CD4-positive, alpha-beta T cell treated with Interleukin-6 at 100 ng/mL for 8 hours (primary cell): Measurements from ENCODE around the gene SMCO3.
A peak's percentile ranks its signal among the peaks of the same experiment; 100 is the strongest.

Source experiments
- DNase-seq: peaks from one replicate; pipeline ENCODE4 v3.0.0-alpha.2; 2020; ENCODE audit warnings: mixed read lengths, low spot score

SMCO3 gene

DNA sequence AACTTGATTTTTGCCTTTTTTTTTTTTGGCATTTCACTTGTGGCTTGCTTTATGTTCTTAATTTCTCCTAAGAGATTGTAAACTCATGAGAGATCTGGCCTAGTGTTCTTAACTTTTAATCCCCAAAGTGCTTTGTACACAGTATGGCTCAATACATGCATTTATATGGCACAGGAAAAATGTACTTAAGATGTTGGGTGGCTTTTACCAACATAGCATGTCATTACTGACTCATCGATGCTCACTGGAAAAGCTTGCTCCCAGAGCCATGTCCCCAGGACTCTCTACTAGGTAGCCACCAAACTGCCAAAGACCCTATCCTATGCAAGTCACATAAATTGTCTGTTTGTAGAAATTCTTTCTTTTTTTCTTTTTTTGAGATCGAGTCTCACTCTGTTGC is 13.1 kb upstream of the SMCO3 start:
- DNase-seq, result no peak

DNA sequence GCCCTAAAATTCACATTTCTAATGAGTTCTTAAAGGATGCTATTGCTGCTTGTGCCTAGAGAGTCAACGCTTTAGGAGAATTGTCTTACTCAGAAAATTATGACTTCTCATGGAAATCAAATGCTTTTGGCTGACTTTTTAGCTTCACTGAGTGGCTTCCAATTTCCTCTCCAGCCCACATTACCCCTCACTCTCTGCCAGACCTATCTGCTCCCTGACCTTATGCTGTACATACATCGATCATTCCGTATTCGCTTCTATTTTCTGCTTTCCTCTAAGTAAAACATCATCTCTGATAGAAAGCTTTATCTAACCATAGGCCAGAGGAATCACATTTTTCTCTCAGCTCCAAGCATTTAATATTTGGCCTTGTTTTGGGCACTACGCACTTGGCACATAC is 12.5 kb upstream of the SMCO3 start:
- no peak for DNase-seq

DNA sequence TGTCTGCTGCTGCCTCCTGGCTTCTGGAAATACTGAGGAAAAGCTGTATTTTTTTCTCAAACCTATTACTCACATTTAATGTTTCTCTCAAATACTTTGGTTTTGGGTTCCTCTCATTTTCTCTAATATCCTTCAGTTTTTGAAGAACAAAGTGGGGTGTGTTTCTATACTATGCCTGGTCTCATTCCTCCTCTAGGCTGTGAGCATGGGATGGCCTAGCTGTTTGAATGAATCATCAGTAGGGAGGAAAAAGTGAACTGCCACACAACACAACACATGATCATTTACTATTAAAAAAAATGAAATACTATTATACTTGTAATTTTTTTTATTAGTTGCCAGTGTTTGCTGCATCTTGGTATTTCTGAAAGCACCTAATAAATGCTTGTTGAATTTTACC is 11.3 kb upstream of the SMCO3 start:
- DNase-seq, result no peak

DNA sequence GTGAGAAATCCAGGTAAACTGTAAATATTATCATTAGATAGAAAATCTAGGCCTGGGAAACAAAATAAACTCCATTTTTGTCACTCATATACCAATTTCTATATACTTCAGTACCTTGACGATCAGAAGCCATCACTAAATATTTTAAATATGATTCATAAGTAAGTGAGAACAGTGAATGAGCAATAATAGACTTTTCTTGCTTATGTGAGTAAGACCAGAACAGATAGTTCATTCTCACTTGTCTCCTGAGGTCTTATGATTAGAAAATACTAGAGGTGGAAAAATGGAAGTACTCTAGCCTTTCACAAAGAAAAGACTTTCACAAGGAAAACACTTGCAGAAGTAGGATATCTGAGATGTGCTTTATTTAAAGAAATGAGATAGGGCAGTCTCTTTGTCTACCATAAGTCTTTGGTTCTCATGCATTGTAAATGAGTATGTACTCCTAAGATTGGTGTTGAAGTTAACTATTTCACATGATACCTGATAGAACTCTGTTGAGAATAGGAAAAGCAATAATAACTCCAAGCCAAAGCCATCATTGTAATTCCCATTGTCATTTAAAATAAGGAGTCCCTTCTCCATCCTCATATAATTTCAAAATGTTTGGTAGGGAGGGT is 10.1 kb upstream of the SMCO3 start:
- no peak for DNase-seq

DNA sequence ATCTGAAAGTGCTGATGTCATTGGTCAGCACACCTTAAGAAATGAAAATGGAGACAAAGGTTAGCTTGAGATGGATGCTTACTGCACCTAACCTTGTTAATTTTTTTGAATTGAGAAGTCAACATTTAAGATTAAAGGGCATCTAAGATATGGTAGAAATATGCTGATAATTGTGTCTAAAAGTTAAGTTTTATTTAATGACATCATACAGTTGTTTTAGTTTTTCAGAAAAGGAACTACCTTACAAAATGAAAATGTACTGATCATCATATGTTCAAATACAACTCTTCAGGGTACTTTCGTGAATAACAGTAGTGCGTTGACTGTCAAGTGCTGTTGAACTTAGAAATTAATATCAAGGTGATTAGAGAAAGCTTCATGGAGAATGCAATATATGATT is 2.5 kb downstream of the SMCO3 start:
- no peak for DNase-seq

DNA sequence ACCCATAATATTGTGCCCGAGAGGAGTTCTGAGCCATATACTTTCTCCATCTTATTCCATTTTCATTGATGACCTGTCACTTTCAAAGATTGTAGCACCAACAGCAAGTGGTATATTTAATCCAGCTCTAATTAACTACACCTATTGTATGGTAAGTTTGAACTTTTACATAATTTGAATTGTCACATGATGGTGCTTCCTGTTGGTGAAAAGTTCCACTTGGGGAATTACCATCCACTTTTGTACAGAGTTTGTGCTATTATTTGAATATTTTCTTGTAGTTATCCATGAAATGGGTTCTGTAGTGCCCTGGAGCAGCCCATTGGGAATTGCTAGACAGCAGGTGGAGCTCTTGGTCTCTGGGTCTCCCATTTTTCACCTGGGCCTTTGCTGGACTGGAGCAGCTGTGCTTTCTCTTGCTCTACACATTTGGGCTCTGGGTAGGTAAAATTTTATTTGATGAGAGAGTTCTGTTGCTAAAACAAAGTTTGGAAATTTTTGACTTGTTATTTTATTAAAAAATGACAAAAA is 3.0 kb downstream of the SMCO3 start:
- DNase-seq, result no peak

DNA sequence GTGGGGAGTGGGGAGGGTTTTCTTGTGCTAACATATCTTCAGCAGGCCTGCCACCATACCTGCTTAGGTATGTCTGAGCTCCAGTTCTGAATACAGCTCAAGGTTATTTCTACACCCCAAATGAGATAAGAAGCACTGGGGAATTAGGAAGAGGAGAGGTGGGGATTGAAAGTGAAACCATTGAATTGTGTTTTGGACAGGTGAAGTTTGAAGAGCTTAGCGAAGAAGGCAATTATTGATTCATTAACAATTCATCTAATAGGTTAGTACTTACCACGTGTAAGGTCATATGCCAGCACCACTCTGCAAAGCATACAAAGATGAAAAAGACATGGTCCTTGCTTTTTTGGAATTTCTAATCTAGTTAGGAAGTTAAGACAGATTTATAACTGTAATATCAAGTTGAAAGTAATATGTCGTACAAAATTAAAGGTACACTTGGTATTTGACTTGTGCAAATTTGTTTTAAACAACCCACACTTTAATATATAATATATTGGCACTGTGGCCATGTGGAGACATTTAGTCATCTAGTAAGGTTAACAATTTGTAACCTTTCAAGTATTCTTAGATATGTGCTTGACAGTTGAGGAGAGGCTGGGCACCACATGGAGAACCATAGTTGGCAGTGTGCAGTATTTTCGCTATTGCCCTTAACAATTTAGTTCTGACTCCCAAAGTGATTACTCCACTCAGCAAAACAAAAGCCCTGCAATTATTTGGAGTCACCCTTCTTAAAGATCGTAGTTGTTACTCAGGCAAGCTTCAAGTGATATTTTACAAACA is 3.6 kb downstream of the SMCO3 start:
- no peak for DNase-seq

DNA sequence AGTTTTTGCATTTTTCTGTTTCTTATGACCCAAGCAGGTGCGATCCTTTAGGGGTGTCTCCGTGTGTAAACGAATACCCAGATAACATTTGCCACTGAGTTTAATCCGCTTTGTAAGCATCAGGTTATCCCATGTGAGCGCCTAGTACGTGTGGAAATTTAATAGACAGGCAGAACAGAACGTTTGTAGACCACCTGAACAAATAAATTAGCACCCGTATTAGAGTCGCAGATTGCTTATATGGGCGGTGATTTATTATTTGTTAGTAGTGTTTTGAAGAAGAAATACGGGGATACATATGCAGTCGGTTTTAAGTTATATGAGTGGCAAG is 10.2 kb downstream of the SMCO3 start:
- no peak for DNase-seq

DNA sequence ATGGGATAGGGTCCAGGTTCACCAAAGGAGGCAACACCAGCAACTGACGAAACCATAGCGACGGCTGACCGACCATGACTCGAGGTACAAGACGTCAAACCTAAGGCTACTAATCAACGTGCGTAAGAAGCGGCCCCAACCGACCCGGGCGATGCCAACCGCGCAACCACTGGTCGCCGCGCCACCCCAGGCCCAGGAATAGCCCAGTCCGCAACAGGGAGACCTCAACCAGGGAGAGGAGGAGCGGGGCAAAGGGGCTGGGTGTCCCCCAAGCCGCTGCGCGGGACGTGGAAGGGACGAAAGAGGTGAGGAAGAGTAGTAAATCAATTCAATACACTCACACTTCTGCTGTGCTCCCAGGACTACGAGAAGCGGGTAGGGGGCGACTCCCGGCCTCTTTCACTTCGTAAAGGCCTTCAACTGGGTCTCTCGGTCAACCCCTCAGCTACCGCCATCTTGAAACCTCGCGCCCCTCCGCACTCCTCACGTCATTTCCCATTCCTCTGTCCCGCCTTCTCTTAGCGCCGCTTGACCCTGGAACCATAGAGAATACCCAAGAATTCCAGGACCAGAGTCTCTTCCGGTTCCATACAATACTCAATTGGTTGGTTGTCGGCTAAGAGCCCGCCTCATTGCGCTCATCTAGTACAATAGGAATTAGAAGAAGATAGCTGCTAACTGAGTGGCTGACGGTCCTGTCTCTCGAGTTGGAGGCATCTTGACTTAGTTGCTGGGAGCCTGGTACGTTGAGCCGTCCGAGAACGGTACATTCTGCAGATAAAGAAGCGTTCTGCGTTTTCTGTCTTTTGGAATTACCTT is 10.8 kb downstream of the SMCO3 start, which contains the start of the genes C12orf60 and WBP11:
C12orf60 (plus strand) TSS at position 660 of the 819 bp plus-strand sequence. CDS start 19,266 bp downstream, outside the sequence.
WBP11 (minus strand) TSS at position 468 of the 819 bp plus-strand sequence. CDS start 2,095 bp downstream, outside the sequence.
- DNase-seq, result peak; percentile 94

DNA sequence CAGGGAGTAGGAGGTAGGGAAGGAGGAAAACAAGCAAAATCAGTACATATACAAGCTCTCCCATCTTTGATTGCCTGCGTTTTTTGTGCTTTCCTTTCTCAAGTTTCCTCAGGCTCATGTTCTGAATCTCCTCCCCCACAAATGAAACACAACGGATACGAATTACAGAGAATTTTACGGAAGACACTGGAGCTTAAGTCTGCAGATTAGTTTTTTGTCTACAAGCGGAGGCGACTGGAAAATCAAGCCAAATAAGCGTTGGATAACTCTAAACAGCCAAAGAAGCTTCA is 11.3 kb downstream of the SMCO3 start:
- DNase-seq, result no peak

DNA sequence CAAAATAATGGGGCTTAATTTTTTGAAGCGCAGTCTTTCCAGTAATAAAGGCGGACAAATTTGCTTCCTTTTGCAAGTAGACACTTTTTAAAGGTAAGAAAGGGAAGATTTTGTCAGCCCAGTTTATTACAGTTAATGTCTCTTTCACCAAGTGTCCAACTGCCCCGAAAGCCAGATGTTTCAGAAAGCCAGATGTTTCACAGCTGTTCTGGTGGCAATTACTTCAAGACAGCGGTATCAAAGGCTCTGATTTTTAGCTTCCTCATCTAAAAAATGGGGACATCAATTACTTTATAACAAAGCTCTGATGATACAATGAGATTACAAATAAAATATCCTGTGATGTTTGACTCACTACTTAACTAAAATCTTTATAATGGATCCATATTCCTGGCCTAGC is 11.7 kb downstream of the SMCO3 start:
- DNase-seq, result no peak

DNA sequence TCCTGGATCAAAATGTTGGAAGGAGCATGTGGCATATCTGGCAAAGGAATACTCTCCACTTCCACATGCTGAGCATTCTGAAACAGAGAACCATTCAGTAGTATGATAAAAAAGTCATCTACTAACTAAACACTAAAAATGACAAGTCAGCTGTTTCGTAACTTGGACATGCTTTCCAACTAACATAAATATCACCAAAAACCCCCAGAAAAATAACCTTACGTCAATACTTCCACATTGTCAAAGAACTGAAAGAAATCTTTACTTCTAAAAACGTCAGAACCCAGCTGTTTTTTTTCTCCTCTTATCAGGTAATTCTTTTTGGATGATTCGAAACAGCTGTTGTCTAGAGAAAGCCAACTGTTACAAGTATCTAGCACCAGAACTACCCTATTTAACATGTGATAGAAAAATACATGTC is 18.9 kb downstream of the SMCO3 start:
- DNase-seq, result no peak

DNA sequence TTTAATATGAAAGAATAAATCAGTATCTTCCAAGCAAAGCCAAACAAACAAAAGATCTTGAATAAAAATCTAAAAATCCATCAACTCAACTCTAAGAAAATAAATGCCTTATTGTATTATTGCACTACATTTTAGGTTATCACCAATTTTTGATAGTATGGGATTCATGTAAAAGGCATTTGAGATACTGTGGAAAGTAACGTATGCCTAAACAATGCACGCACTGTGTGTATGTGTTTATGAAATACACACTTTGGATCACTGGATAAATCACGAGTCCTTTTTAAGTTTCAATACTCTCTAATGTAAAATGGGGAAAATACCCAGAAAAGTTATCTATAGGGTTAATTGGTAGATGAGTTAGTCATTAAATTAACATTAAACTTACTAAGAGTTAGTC is 28.4 kb downstream of the SMCO3 start:
- DNase-seq, result no peak

DNA sequence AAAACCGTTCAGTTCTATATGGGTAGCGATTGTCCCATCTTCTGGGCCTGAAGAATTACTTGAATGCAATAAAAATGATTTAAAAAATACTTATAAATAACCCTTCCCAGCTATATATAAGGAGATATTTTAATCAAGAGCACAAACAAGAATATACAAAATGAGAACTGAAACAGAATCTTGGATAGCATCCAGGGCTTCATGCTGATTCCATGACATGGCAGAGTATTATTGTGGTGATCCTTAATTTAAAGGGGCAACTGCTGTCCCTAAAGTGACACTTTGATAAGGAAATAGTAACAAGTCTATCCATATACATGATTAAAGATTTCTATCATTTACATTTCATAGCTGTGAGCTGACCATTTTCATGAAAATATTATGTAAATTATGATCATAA is 29.5 kb downstream of the SMCO3 start:
- no peak for DNase-seq

DNA sequence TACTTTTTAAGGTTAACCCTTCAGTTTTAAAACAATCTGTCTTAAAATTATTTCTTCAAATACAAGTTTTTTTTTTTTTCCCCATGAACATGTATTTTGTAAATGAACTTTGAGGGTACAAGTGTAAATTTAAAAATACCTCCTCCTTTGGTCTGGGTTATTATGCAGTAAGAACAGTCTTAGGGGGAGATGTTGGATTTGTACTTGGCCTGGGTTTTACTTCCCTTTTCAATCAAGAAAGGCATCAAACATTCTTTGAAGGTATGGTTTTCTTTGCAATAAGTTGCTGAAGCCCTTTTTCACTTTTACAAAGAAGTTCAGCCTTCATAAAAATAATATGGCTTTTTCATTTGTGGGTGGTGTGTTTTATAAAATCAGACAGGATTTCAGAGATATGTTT is 31.2 kb downstream of the SMCO3 start:
- DNase-seq, result no peak

DNA sequence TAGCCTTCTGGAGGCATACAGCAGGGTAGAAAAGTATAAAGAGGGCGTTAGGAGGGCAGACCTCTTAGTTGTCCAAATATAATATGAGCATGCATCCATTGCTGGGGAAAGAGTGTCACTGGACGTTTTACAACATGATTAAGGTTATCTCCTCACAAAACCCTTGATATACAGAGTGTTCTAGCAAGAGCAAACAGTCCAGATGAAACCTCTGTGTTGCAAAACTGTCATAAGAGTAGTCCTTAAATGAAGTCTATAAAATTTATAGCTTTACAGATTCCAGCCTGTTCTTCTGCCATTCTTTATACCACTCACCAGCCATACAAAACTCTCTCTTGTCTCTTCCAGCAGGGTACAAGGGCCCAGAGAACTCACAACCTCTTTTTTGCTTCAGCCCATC is 32.4 kb downstream of the SMCO3 start:
- no peak for DNase-seq

DNA sequence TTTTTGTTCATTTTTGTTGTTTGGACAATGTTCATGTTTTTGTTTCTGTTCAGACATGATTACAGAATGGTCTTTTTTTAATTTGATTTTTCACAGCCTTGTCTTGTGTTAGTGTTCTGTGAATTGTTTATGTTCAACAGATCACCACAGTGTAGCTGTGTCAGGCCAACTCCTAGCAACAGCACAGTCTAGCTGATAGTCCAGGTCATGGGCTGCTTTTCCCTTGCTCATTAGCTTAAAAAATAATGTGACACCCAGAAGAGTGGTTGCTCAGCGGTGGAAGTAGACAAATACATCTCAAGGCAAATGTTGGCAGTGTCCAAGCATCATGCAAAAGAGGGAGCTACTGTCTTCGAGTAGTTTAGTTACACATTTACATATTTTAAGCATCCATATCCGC is 33.1 kb downstream of the SMCO3 start:
- no peak for DNase-seq

DNA sequence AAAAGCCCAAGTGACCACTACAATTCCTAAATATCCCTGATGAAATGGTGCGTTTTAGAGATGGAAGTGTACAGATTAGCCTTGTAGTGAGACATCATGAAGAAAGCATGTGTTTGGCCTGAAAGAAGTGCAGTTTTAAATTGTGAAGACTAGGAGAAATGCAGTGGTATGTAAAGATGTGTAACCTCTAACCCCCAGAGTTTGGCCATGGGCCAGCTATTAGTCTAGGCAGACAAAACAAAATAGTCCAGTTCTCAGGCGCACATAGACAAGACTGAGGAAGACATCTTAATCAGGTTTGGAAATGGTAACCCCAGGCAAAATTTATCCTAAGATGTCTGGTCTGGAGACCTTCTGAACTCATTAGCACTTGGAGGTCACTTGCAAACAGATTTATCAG is 34.1 kb downstream of the SMCO3 start:
- DNase-seq, result no peak

DNA sequence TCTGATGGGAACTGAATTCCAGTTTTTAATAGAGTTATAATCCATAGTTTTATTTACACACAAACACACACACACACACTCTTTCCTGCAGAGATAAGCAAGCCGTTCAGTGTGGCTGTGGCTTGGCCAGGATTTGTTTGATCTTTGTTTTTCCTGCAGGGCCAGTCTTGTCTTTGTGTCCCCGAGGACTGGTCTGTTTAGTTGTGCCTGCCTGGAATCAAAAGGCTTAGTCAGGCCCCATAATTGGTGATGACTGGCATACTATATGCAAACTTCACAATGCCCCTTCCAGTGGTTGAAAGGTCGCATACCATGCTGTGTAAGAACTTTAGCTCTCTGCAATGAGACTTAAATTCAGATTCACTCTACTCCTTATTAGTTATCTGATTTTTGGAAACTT is 36.7 kb downstream of the SMCO3 start:
- no peak for DNase-seq

DNA sequence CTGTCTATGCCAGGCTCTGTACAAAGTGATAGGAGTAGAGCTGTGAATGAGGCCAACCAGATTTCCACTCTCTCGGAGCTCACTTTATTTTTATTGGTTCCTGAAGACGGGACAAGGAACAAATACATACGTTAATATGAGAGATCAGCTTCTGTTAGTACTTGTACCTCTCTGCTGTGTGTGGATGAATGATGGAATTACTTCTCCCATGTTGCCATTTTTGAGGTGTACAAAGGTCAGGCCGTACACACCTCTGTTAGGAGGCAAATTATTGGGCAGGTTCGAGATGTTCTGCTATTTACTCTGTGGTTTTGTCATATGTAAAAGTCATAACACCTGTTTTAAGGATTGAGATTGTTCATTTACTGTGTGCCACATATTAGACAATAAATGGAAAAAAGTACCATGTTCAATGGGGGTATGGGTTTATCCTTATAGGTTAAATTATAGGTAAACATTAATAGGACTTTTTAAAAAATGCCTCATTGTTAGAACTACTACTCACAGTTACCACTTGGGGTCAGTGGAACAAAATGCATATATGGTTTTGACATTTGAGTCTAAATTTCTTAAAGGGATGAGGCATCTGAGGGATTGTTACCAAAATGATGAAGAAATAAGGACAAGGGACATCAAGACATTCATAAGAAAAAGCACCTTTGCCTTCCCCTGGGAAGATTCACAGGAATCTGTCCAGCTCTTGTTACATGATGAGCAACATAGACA is 37.6 kb downstream of the SMCO3 start:
- no peak for DNase-seq

DNA sequence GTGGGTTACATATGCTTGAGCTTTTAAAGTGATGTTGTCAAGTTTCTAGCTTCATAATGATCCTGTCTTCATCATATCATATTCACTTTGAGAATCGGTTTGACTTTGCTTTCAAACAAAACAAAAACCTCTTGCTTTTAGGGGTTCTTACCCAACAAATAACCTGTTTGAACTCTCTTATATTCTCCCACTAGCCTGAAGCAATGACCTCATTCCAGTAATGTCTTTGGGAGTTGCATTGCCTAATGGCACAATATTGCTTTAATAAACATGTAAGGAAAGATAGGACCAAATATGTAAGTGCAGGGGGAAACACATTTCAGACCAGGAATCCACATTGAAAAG is 38.4 kb downstream of the SMCO3 start:
- DNase-seq, result no peak

DNA sequence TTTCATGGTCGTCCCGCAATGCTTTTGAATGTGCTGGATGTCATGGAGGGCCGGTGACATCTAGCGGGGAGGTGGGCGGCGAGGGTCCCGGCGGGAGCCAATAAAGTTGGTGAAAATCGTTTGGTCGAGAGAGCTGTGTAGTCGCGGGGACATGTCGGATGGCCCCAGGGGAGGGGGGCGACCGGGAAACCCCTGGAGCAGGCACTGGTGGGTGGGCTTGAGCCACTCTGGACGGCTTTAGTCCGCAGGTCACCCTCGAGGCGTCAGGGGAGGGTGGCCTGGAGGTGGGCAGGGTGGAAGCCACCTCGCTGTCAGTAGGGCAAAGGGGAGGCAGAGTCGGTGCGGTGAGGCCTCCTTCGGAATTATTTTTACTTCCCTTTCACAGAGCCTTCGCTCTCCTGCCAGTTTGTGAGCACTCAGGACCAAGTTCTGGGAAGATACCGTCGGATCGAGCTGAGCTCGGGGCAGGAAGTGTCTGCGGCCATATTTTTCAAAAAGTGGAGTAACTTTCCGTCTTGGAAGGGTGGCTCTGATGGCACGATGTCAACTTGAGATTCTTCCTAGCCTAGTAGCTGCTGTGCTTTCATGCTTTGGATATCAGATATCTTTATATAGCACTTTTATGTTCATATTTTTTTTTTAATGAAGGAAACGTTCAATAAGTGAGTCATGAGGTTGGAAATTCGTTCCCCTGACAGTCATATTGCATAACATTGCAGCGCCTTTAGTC is 38.9 kb downstream of the SMCO3 start:
- DNase-seq, result peak; percentile 11
